ENCODE data around the gene VCX3A. TPM values are rescaled to one million over a fixed set of nuclear protein-coding genes. Genes with fewer than 3 reads are reported as not detected.

The VCX3A gene
- total RNA-seq: not detected in 2 replicates

GRCh38 chrX:6535018-6535417 lies at the start of gene VCX3A:
Gene VCX3A (minus strand): TSS chrX:6535118. CDS start chrX:6534497, 621 bp downstream.

